Fibroblast of skin of back (primary cell): Measurements from ENCODE around the gene ANKRD13C.

Experiments used
- DNase-seq: peaks from one replicate; pipeline ENCODE4 v3.0.0-alpha.2; 2013

ANKRD13C gene

GRCh38 chr1:70293186-70293843 lies 61.2 kb downstream of the ANKRD13C start:
- DNase-seq: no peak

GRCh38 chr1:70290218-70290617 lies 64.3 kb downstream of the ANKRD13C start:
- peak; percentile 66 for DNase-seq

- DNase-seq: no peak
Observed at GRCh38 chr1:70288166-70288565, 66.4 kb downstream of the ANKRD13C start.

GRCh38 chr1:70286453-70286852 lies 68.1 kb downstream of the ANKRD13C start:
- DNase-seq: no peak

GRCh38 chr1:70284366-70284765 lies 70.2 kb downstream of the ANKRD13C start:
- DNase-seq: no peak

GRCh38 chr1:70278710-70279109 lies 75.8 kb downstream of the ANKRD13C start:
- no peak for DNase-seq

GRCh38 chr1:70277875-70278274 lies 76.6 kb downstream of the ANKRD13C start:
- DNase-seq: no peak

GRCh38 chr1:70265946-70266345 lies 88.6 kb downstream of the ANKRD13C start:
- peak; percentile 54 for DNase-seq

- DNase-seq: no peak
Observed at GRCh38 chr1:70264839-70265238, 89.7 kb downstream of the ANKRD13C start.

- DNase-seq: no peak
Observed at GRCh38 chr1:70256664-70257063, 97.9 kb downstream of the ANKRD13C start.

- DNase-seq: no peak
Observed at GRCh38 chr1:70248729-70249128, 105.8 kb downstream of the ANKRD13C start.

- no peak for DNase-seq
Observed at GRCh38 chr1:70247768-70248167, 106.8 kb downstream of the ANKRD13C start.

- DNase-seq: no peak
Observed at GRCh38 chr1:70247122-70247521, 107.4 kb downstream of the ANKRD13C start.

- DNase-seq: no peak
Observed at GRCh38 chr1:70239940-70240339, 114.6 kb downstream of the ANKRD13C start.

- no peak for DNase-seq
Observed at GRCh38 chr1:70234733-70235132, 119.8 kb downstream of the ANKRD13C start.

GRCh38 chr1:70231475-70231874 lies 123.0 kb downstream of the ANKRD13C start:
- no peak for DNase-seq

- DNase-seq: no peak
Observed at GRCh38 chr1:70228670-70229069, 125.9 kb downstream of the ANKRD13C start.

GRCh38 chr1:70227439-70227838 lies 127.1 kb downstream of the ANKRD13C start:
- no peak for DNase-seq

- no peak for DNase-seq
Observed at GRCh38 chr1:70224954-70225353, 129.6 kb downstream of the ANKRD13C start.

- no peak for DNase-seq
Observed at GRCh38 chr1:70222716-70223235, 131.7 kb downstream of the ANKRD13C start.

- DNase-seq: peak; percentile 94
Observed at GRCh38 chr1:70221238-70222121, 133.0 kb downstream of the ANKRD13C start, which contains the start of gene SRSF11. SRSF11 (plus strand) TSS chr1:70221380; CDS start chr1:70221637, 257 bp downstream.

- no peak for DNase-seq
Observed at GRCh38 chr1:70220517-70221237, 133.8 kb downstream of the ANKRD13C start.

GRCh38 chr1:70220015-70220414 lies 134.5 kb downstream of the ANKRD13C start:
- no peak for DNase-seq
